Activated naive CD4-positive, alpha-beta T cell (primary cell): ENCODE results near the gene CERT1.
A peak's percentile ranks its signal among the peaks of the same experiment; 100 is the strongest.
"Not testable (repeated sequence)": the region's sequence is repeated elsewhere in the genome, so short reads cannot be mapped to it uniquely, and the experiment has no call there.

ENCODE experiments used
- DNase-seq, 4 experiments: peaks; one replicate each; lab custom pipeline; 2025; lab: John Stamatoyannopoulos, UW

CERT1 gene

GRCh38 chr5:75511435-75512382 is at the start of gene CERT1, which contains the start of gene POLK:
Gene CERT1, minus strand, starts transcription at chr5:75511629. Its CDS starts 422 bp downstream, at chr5:75511207.
Gene POLK, plus strand, starts transcription at chr5:75511891.
- peak; percentile 71 to 84 (median 76) for DNase-seq

GRCh38 chr5:75560655-75561054 is 49.2 kb upstream of the CERT1 start:
- not testable (repeated sequence) for DNase-seq

GRCh38 chr5:75558981-75559632 is 47.7 kb upstream of the CERT1 start:
- DNase-seq = no peak

GRCh38 chr5:75558221-75558620 is 46.8 kb upstream of the CERT1 start:
- DNase-seq = no peak

GRCh38 chr5:75553358-75553757 is 41.9 kb upstream of the CERT1 start:
- no peak for DNase-seq

- DNase-seq = no peak
Observed at GRCh38 chr5:75552764-75553163, 41.3 kb upstream of the CERT1 start.

- no peak for DNase-seq
Observed at GRCh38 chr5:75551471-75551870, 40.0 kb upstream of the CERT1 start.

- DNase-seq = no peak
Observed at GRCh38 chr5:75550597-75550996, 39.2 kb upstream of the CERT1 start.

GRCh38 chr5:75547812-75548211 is 36.4 kb upstream of the CERT1 start:
- DNase-seq = no peak

- DNase-seq = no peak
Observed at GRCh38 chr5:75546830-75547229, 35.4 kb upstream of the CERT1 start.

GRCh38 chr5:75545131-75545530 is 33.7 kb upstream of the CERT1 start:
- DNase-seq = no peak

GRCh38 chr5:75538211-75538610 is 26.8 kb upstream of the CERT1 start:
- no peak for DNase-seq

GRCh38 chr5:75536694-75537360 is 25.4 kb upstream of the CERT1 start:
- no peak for DNase-seq

- DNase-seq = no peak
Observed at GRCh38 chr5:75536147-75536546, 24.7 kb upstream of the CERT1 start.

GRCh38 chr5:75534734-75535133 is 23.3 kb upstream of the CERT1 start:
- DNase-seq = no peak

- DNase-seq = not testable (repeated sequence)
Observed at GRCh38 chr5:75533716-75534115, 22.3 kb upstream of the CERT1 start.

- no peak for DNase-seq
Observed at GRCh38 chr5:75532190-75532589, 20.8 kb upstream of the CERT1 start.

GRCh38 chr5:75529185-75529584 is 17.8 kb upstream of the CERT1 start:
- DNase-seq = no peak

GRCh38 chr5:75526070-75526469 is 14.6 kb upstream of the CERT1 start:
- no peak for DNase-seq

GRCh38 chr5:75525344-75525743 is 13.9 kb upstream of the CERT1 start:
- DNase-seq = no peak

GRCh38 chr5:75524591-75524990 is 13.2 kb upstream of the CERT1 start:
- DNase-seq = no peak

GRCh38 chr5:75524071-75524470 is 12.6 kb upstream of the CERT1 start:
- no peak for DNase-seq

- no peak for DNase-seq
Observed at GRCh38 chr5:75523275-75523674, 11.8 kb upstream of the CERT1 start.
